ENCODE measurements around the gene TXNL4A.

Gene TXNL4A

GRCh38 chr18:79934311-79935097 lies 53.9 kb downstream of the TXNL4A start:
- DNase-seq: no peak

DNA sequence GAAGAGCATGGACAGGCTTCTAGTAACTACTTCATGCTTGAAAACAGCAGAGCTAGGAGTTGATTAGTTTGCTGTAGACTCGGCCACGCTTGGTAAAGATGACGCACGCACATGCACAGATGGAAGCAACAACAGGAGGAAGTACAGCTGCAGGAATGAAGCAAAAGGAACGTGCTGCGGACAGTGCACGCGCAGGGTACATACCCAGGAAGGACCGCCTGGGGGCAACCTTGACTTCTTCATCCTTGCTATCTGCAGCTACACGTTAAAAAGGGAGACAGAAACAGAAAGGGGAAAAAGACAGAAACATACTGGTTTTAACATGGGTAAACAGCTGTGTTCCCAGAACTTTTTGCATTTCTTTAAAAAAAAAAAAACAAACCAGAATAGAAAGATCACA lies 54.6 kb downstream of the TXNL4A start:
- no peak for DNase-seq

DNA sequence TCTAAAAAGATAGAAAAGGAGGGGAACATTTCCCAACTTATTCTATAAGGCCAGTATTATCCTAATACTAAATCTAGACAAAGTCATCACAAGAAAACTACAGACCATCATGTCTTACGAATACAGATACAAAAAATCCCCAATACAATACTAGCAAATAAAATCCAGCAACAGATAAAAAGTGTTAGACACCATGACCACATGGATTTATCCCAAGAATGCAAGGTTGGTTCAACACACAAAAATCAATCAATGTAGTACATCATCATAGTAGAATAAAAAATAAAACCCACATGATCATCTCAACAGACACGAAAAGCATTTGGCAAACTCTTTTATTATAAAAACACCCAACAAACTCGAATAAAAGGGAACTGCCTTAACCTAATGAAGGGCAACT lies 55.5 kb downstream of the TXNL4A start:
- DNase-seq: no peak

DNA sequence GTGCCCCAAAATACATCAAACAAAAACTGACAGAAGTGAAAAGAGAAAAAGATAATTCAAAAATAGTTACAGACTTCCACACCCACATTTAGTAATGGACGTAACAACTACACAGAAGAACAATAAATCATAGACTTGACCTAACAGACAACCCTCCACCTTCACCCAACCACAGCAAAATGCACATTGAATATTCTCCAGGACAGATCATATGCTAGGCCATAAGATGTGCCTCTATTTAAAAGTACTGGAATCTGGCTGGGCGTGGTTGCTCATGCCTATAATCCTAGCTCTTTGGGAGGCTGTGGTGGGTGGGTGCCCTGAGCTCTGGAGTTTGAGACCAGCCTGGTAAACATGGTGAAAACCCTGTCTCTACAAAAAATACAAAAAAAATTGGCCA lies 56.9 kb downstream of the TXNL4A start:
- no peak for DNase-seq

- DNase-seq: no peak
Observed at GRCh38 chr18:79930020-79930642, 58.2 kb downstream of the TXNL4A start.

GRCh38 chr18:79928563-79928960 lies 59.8 kb downstream of the TXNL4A start:
- no peak for DNase-seq

GRCh38 chr18:79927607-79928562 lies 60.5 kb downstream of the TXNL4A start:
- DNase-seq: no peak

DNA sequence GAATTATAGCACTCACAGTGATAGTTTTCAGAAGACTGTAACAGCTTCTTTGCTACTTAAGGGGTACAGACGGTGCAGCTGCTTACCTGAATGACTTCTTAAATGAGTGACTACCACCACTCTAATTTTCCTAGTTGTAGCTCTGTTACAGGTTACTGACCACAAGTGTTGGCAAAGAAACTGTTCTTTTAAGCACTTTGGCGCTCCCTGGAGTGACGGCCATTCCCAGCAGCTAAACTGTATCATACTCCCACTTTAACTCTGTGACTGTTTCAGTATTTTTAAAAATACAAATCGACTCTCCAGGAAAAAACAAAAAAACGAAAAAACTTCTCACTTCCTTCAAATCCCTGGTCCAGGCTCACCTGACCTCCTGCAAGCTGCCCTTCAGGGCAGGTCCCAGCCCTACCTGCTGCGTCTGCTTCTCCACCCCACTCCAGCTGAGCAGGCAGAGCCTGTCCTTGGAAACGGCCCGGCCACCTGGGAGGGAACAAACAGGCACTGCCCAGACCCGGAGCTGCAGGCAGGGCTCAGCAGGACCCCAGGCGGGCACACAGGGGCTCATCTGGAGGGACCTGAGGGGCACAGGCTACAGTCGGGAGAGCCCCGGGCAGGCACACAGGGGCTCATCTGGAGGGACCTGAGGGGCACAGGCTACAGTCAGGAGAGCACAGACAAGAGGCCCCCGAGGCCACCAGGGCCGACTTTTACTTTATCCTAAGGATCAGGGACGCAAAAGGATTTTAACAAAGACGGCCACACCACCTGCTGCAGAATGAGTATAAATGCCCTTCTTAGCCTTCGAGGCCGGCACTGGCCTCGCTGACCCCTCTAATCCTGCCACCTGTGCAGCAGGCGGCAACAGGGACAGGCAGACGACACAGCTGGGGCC lies 61.4 kb downstream of the TXNL4A start:
- no peak for DNase-seq

GRCh38 chr18:79926306-79926705 lies 62.1 kb downstream of the TXNL4A start:
- no peak for DNase-seq

GRCh38 chr18:79924814-79925731 lies 63.3 kb downstream of the TXNL4A start:
- no peak for DNase-seq

DNA sequence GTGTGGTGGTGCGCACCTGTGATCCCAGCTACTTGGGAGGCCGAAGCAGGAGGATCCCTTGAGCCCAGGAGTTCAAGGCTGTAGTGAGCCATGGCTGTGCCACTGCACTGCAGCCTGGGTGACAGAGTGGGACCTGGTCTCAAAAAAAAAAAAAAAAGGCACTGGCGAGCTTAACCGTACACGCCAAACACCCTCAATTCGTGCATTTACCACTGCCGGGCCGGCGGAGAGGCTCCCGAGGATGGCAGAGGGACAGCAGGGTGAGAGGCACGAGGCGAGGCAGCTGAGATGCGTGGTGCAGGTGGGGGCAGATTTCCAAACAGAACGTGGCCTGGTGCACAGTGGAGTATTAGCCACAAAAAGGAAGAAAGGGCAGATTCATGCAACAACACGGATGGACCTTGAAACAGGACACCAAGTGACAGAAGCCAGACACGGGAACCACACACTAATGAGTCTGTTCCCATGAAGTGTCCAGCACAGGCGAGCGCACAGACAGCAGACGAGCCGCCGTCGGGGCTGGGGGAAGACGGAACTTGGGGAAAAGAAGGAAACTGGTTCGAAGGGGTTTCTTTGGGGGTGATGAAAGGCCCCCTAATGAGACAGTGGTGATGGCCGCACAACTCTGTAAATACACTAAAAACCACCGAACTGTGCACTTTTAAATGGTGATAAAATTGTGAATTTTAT lies 64.3 kb downstream of the TXNL4A start:
- no peak for DNase-seq

GRCh38 chr18:79922971-79923411 lies 65.4 kb downstream of the TXNL4A start:
- DNase-seq: no peak

DNA sequence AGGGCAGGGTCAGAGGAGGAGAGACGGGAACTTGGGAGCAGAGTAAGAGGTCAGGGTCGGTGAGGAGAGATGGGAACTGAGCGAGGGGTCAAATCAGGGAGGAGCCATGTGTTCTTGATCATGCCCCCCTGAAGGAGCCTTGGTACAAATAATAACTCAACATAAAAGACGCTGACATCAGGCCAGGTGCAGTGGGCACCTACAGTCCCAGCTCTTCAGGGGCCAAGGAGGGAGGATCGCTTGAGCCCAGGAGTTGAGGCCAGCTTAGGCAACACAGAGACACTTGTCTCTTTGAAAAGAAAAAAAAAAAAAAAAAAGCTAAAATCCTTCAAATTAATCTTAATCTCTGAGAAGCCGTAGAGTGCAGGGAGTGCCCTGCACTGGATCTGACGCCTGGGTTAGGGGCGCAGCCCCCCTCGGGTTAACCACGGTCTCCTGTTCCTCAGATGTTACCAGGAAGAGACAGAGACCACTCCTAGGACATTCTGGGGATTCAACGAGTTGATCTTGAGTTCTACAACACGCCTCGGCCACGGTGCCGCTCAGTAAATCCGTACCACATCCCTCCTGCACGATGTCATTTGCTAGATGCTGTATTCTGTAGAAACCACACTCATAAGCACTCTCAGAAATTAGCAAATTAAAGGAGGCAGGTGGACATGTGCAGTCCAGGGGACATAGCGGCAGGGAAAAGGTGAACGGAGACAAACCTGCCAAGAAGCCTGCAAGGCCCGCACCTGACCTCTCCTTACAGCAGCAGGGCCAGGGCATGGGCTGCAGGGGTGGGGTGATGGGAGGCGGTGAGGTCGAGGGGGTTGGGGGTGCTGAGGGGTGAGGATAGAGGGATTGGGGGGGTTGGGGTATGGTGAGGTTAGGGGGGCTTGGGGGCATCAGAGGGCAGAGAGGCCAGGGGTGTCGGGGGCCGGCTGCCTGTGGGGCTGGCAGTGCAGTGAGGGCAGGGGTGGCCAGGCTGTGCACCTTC lies 66.1 kb downstream of the TXNL4A start:
- DNase-seq: no peak
